ENCODE measurements around the gene OLFM1.
"Not testable (repeated sequence)": the region's sequence is repeated elsewhere in the genome, so short reads cannot be mapped to it uniquely, and the experiment has no call there.

The OLFM1 gene

DNA sequence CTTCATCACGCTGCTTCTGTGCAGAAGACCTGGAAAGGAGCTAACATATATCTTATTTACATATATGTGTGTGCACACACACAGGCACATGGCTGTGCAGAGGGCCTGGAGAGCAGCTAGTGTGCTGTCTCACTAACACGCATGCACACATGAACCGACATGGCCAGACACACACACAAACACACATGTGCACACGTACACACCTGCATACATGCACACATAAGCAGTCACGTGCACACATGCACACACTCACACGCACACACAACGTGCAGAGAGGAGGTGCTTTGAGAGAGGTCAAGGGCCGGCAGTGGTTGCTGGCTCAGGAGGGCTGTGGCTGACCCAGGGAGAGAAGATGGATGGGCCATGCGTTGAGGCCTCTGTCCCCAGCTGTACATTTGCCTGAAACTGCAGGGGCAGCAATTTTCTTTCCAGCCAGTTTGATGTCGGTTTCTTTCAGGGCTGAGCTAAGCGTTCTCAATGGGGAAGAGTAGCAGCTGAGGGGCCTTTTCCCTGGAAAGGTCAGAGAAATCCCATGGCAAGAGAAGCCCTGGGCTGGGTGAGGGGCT, 66.7 kb downstream of the OLFM1 start:
- no peak for DNase-seq (ENCODE audit: low spot score)

DNA sequence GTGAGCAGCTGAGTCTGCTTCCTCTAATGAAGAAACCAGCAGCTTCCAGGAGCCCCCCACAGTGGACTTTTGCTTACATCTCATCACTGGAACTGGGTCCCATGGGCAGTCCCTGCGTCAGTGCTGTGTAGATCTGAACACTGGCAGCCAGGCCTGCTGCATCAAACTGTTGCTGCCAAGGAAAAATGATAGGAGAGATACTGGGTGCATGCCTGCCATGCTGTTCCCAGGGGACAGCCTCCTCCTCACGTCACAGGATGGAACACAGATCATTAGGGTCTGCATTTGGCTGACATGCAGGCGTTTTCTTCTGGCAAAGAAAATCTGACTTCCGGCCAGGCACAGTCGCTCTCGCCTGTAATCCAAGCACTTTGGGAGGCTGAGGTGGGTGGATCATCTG, 67.9 kb downstream of the OLFM1 start:
- no peak for DNase-seq (ENCODE audit: low spot score)

DNA sequence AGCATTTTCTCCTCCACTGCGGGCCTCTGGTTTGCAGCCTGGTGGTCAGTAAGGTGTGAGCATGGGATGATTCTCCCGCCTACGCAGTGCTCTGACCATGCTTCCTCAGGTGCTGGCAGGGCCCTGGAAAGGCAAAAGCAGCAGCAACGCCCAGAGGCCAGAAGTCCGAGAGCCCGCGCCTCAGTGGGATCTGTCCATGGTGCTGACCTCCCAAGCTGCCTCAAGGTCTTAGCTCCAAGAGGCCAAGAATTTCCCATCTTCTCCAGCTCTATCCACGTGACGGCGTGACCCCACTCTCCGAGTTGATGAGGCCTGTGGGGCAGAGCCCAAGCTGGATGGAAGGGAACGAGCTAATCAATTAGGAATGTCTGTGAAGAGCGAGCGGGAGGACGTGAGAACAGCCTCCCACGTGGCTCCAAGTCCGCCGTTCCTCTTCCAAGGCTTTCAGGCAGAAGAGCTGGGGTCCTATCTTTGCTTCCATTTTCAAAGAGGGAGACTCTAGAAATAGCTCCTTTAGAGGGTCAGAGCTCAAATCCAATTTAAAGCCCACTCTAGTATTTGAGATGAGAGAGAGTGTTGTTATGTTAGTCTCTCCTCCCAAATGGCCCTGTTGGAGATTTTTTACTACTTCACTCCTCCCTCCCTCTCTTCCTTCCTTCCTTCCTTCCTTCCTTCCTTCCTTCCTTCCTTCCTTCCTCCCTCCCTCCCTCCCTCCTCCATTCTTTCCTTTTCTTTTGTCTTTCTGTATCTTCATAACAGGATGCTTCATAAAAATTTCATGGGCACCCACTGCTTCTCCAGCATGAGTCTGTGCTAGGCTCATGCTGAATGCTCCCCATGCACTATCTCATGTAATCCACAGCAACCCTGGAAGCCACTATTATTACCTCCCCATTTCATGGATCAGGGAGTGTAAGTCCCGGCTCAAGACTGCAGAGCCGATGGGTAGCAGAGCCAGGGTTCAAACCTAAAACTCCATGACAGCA, 69.3 kb downstream of the OLFM1 start:
- DNase-seq (ENCODE audit: low spot score), result no peak

DNA sequence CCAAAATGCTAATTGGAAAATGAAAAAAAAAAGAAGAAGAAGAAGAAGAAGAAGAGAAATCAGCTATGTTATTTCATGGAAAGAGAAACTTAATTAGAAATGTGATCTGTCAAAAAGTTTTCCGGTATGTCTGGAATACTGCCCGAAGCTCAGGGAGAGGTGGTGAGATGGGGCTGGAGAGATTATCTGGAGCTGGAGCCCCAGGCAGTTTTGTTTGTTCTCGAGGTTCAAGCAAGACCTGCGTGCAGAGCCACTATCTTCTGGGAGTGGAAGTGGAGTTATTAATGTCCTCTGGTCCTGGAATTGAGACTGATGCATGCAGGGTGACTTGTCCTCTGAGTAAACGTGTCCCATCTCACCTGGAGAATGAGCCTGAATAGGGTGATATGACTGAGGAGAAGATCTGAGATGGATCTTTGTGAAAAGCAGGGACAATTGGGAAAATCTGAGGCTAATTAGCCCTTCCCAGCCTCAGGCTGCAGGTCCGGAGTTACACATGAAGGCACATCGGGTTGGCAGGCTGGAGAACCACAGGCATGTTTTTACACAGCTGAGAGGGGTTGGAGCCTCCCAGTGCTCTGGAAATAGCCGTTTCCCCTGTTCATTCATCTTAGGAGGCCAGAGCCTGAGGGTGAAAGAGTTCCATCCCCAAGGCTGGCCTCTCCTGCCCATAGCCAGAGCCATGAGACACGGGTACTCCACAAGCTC, 70.5 kb downstream of the OLFM1 start:
- DNase-seq (ENCODE audit: low spot score), result no peak

DNA sequence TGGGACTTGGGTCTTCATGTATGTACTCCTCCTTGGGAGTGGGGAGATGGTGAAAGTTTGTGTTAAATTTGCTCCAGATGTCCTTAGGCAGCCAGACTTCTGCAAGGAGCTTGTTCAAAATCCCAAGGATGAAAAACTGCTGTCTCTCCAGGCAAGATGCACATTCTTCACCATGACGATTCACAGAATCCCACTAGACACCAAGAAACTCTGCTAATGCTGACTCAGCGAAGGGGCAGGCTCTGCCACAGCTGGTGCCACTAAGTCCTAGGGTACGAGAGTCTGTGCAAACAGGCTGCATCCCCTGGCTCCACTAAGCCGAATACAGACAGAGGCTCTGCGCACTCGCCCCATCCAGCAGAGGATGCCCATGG, 71.1 kb downstream of the OLFM1 start:
- DNase-seq (ENCODE audit: low spot score), result no peak

DNA sequence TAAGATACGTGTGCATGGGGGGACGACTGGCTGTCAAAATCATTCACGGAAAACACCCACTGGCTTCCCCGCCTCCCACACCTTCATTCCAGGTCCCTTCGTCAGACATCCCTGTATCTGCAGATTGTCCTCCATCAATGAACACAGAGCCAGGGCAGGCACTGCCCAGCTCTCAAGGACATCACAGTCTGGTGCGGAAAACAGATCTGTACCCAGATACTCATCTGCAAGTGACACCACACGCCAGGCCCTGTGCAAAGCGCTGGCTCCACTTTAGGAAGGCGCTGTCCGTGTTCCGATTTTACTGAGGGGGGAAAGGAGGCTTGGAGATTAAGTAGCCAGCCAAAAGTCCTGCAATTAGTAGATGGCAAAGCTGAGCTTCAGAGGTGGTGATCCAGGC, 72.3 kb downstream of the OLFM1 start:
- no peak for DNase-seq (ENCODE audit: low spot score)

DNA sequence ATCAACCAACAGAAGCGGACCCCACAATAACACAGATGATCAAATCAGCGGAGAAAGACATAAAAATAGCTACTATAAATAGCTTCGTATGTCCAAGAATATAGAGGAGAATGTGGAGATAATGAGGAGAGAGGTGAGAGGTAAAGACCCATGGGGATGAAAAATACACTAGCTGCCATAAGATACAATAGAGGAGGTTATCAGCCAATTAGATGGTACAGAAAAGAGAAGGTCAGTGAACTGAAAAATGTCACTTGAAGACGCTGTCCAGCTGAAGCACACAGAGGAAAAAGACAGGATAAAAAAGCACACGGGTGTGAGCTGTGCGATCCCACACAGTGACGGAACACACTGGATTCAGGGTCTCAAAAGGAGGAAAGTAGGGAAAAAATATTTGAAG, 73.4 kb downstream of the OLFM1 start:
- no peak for DNase-seq (ENCODE audit: low spot score)

DNA sequence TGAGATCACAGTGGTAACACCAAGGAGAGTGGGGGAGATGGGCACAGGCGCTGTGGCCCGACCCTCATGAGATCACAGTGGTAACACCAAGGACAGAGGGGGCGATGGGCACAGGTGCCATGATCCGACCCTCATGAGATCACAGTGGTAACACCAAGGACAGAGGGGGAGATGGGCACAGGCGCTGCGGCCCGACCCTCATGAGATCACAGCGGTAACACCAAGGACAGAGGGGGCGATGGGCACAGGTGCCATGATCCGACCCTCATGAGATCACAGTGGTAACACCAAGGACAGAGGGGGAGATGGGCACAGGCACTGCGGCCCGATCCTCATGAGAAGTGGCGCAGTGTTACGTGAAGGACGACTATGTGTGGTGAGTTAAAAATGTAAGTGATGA, 75.1 kb downstream of the OLFM1 start:
- not testable (repeated sequence) for DNase-seq (ENCODE audit: low spot score)

DNA sequence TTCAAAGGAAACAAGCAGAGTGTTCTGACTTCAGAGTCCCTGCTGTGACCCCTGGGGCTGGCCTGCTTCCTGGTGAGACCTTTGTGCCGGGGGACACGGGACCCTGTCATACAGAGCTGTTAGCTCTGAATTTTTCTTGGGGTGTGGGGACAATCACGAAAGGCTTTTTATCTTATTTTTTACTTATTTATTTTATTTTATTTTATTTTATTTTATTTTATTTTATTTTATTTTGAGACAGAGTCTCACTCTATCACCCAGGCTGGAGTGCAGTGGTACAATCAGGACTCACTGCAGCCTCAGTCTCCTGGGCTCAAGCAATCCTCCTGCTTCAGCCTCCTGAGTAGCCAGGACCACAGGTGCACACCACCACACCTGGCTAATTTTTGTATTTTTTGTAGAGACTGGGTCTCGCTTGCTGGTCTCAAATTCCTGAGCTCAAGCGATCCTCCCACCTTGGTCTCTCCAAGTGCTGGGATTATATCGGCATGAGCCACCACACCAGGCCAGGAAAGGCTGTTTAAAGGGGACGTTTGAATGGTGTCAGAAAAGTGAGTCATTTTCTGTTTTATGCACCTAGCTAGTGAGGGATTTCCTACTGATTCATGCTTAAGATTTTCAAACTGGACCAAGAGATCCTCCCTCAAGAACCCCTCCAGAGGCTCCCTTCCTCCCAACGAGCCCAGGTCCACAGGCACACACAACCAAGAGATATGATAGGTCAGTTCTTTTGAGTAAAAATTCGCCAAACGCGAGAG, 75.7 kb downstream of the OLFM1 start:
- DNase-seq (ENCODE audit: low spot score), result no peak

DNA sequence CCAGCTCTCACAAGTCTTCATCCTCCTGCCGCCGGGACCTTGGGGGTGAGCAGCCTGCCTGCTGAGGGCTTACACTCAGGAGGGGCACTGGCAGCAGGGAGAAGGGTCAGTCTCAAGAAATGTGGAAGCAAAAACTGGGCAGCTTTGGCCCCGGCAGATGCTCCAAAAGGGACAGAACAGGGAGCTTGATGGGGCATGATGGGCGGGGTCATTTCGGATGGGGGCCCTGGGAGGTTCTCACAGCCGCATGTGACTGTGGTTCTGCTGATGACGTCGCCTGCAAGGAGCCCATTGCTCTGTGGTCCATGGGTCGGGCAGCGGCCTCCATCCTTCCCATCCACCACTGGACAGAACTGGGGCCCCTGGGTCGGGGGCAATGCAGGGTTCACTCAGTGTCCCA, 76.6 kb downstream of the OLFM1 start:
- no peak for DNase-seq (ENCODE audit: low spot score)

DNA sequence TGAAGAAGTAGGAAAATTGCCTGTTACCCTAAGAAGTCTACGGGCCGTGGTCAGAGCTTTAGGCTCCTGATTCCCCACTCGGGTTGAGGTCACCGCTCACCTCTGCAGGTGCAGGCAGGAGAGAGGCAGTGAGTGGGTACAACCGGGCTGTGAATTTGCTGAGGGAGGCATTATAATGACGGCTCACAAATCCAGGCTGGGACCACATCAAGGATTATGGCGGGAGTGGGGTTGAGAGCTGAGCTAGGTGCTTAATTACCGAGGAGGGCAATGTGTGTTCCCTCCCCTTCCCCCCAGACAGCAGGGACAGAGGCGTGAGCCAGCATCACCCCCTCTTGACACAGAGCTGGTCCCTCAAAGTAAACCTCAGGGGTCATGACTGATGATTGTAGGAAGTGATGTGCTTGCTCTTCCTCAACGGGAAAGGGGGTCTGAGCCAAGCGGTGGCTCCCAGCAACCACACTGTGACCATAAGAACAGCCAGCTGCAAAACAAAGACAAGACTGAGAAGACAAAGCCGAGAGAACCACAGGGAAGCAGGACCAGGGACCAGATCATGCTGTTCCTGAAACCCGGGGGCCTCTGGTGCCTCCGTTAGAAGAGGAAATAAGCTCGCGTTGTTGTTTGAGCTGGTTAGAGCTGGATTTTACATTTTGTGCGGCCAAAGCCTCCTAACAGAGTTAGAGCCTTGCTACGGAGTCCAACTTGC, 77.7 kb downstream of the OLFM1 start:
- no peak for DNase-seq (ENCODE audit: low spot score)

DNA sequence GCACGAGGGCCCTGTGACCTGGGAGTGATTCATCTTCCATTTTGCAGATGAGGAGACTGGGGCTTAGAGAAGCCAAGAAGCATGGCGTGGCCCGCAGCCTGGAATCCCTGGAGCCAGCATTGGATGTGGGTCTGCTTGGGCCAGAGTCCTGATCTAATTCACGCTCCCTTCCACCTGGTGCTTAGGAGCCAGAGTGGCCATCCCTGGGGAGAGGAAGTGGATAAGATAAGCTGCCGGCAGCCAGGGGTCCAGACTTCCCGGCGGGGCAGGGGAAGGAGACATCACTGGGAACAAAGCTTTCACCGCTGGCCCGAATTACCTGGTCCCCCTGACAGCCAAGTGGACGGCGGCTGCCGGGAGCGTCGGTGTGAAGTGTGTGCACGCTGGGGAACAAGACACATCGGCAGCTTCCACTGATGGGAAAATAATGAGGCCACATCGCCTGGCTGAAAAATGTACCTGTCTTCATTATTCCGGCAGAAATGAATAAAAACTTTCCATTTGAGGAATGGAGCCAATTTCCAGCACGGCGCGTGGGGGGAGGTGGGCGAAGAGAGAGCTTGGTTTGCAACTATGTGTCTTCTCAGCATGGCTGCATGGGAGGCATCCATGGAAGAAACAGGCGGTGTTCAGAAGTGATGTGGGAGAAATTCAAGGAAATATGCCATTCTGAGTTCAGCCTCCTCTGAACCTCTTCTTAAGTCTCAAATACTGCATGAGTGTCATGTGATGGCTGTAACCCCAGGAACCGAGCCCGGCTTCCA, 78.5 kb downstream of the OLFM1 start:
- DNase-seq (ENCODE audit: low spot score), result no peak

DNA sequence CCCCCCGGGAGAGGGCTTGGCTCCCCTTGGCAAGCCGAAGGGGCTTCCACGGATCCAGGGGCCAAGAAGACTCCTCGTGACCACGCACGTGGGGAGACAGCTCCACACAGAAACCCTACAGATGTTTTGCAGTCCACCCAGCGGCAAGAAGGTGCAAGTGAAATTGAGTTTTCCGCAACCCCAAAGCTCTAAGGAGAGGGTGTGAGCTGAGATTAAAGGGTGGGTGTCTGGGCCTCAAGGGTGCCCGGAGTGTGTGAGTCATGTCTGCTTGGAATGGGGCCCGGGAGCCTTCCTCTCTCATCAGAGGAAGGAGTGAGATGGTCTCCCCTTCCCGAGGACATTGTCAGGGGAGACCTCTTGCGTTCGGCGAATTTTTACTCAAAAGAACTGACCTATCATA, 79.1 kb downstream of the OLFM1 start:
- DNase-seq (ENCODE audit: low spot score), result no peak

DNA sequence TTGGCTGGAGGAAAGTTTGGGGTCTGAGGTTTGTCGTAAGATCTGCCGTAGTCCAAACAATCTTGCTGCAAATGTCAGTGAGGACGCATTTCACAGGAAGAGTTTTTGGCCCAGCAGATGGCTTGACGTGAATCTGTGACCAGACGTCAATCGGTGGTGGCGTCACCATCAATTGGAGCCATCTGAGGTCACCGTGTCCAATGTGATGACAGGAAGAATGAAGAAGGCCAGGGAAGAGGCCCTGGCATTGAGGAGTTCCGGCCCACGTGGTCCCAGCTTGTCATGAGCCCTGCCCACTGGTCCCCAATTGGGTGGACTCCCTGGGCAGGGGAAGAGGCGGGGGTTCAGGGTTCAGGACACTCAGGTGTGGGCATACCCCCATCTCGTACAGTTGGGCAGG, 79.9 kb downstream of the OLFM1 start:
- no peak for DNase-seq (ENCODE audit: low spot score)

DNA sequence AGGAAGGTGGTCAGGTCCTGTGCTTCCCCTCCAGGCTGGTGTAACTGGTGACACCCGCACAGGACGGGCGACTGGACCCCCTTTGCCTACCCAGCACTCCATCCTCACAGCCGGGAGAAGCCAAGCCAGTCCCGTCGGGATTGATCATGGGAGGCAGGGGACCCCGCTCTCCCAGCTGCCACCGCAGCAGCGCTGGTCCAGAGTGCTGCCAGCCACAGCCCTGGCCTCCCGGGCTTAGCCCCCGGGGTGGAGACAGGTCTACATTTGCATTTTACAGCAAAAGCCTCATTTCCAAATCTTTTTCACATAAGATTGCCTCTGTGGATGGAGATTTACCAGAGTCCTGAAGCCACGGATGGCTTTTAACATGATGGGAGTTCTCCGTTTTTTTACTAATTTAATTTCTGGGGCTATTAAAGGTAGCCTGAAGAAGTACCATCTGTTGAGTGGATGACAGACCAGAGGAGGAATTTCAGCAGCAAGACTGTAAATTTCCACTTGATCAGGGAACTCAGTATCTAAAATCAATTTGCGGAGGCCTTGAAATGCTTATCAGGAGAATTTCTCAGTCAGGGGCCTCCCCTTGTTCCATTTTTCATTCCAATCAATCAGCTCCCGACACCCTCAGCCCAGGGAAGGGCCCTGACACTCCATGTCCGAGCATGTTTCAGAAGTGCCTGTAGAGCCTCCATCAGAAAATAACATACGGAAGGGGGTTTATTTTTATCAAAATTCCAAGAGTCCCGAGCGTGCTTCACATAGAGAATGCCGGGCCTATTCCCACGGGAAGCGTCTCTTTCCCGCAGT, 80.6 kb downstream of the OLFM1 start:
- DNase-seq (ENCODE audit: low spot score), result no peak

DNA sequence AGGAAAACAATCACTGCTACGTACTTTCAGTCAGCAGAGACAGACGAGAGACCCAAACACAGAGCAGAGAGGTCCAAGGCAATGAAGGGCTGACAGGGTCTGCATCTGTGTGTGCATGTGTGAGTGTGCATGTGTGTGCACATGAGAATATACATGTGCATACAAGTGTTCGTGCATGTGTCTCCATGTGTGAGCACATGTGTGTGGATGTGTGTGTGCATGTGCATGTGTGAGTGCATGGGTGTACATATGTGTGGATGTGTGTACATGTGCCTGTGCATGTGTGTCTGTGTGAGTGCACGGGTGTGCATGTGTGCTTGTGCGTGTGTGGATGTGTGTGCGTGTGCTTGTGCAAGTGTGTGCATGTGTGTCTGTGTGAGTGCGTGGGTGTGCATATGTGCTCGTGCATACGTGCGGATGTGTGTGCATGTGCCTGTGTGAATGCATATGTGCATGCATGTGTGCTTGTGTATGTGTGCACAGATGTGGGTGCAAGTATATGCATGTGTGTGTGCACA, 82.3 kb downstream of the OLFM1 start:
- DNase-seq (ENCODE audit: low spot score), result no peak

DNA sequence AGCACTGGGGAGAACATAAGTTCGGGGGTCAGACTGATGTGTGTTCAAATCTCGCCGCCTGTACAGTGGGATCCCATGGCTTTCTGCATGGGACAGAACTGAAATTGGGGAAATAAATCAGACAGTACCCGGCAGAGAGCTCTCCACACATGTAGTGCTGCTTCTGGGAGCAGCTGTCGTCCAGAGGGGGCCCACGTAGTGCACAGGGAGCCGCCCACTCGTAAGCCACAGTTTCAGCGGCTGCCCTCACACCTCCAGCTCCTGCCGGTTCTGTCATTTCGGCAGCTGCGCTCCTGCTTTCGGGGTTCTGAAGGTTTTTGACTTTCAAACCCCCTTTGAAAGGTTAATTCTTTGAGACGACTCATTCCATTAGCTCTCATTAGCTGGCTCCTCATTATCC, 83.1 kb downstream of the OLFM1 start:
- DNase-seq (ENCODE audit: low spot score), result no peak

Measured in CD4-positive, alpha-beta T cell treated with Interleukin-6 at 100 ng/mL for 8 hours (primary cell).